Fibroblast of skin of right quadriceps (primary cell): ENCODE measurements around the gene ARHGAP8.
"Not testable (repeated sequence)": the region's sequence is repeated elsewhere in the genome, so short reads cannot be mapped to it uniquely, and the experiment has no call there.

Experiments used
- DNase-seq: peaks from one replicate; pipeline ENCODE4 v3.0.0-alpha.2; 2013

Gene ARHGAP8

DNA sequence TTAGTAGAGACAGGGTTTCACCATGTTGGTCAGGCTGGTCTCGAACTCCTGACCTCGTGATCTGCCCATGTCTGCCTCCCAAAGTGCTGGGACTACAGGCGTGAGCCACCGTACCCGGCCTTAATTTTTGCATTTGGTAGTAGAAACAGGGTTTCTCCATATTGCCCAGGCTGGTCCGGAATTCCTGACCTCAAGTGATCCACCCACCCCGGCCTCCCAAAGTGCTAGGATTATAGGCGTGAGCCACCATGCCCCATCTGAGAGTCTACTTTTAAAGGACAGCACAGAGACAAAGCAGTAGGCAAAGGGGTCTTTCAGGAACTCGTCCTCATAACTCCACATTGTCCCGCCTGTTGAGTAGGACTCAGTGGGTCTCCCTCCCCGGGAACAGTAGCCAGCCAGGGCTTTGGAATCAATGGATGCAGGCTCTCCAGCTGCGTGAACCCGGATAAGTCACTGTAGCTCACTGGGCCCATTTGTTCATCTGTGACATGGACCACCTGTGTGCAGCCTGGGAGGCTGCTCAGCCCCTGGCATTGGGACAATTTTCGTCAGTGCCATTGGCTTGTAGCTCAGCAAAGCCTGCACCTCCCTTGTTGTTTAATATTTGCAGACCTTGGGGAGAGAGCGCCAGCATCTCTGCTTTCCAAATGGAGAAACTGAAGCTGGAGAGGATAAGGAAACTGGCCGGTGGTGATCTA lies 86.1 kb downstream of the ARHGAP8 start:
- no peak for DNase-seq

DNA sequence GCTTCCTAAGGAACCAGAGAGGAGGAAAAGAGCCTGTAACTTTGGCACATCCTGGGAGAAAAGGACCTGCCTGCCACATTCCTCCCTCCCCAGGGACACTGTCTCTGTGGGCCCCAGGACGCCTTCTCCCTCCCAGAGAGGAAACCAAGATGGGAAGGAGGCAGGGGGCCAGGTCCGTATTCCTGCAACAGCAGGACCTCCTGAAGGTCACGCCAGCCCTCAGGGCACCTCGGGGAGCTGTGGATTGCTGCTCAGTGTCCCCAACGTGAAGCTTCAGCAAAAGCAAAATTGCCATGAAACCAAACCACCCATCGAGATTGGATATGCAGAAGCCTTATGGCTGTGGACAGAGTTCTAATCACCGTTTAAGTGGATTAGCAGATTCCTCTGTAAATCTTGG lies 86.7 kb downstream of the ARHGAP8 start:
- no peak for DNase-seq

DNA sequence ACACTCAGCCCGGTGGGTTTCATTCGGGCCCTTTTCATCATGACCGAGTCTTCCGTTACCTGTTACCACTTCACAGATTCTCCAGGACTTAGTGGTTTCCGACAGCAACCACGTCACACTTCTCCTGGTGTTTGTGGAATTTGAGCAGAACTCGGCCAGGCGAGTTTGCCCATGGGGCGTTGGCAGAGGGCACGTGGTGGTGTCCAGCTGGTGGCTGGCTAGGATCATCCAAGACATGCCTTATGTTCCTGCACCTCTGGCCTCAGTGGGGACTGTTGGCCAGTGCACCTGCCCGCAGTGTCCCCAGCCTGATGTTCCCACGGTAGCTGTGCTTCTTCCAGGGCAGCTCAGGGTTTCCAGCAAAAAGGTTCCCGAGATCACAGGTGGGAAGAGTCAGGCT lies 87.3 kb downstream of the ARHGAP8 start:
- DNase-seq, result no peak

DNA sequence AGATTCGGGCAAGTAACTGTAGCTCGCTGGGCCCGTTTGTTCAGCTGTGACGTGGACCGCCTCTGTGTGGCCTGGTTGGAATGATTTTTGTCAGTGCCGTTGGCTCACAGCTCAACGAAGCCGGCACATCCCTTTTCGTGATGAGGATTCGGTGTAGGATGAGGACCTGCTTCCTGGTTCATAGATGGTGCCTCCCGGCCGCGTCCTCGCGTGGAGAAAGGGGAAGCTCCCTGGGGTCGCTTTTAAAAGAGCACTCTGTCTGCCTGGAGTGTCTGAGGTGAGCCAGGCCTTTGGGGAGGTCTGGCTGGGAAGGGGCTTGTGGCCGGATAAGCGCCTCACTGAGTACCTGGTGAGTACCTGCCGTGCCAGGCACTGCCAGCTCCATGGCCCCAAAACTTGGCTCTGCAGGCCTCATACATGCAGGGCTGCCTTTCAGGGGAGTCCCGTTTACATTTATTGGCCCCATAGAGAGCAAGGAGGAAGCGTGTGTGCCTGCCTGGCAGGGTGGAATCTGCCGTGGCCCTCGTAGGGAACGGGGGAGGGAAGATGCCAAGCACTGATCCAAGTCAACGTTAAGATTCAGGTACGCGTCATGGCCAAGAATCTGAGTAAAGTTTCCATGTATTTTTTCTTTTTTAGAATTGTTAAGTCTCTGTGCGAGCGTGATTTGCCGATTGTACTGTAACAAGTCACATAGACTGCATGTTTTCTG lies 88.4 kb downstream of the ARHGAP8 start:
- DNase-seq, result no peak

DNA sequence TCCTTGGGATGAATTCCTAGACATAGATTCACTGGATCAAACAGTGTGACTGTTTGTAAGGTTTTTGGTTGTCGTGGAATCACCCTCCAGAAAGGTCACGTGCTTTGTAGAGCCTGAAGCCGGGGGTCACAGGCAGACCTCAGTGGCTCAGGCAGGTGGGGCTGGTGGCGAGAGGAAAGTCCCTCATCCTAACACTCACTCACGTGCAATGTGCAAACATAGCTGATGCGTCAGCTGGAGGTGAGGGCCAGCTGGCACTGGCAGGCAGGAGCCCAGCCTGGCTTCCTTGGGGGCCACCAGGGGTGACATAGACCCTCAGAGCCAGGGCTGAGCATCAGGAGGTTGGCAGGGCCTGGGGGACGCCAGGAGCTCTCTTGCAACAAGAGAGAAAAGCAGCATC lies 90.0 kb downstream of the ARHGAP8 start:
- DNase-seq, result no peak

DNA sequence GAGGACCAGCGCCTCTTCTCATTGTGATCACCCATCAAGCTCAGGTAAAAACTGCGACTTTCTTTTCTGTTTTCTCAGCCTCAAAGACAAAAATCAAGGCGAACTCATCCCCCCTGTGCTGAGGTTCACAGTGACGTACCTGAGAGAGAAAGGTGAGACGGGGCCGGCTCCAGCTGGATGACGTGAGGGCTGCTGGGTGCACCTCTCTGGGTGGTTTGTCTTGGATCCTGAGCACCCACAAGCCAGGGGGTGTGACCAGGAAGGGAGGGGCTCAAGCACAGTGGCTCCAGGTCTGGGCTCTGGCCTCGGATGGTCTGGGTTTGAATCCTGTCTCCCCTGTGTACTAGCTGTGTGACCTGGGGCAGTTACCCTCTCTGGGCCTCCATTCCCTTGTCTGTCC lies 92.8 kb downstream of the ARHGAP8 start:
- no peak for DNase-seq

DNA sequence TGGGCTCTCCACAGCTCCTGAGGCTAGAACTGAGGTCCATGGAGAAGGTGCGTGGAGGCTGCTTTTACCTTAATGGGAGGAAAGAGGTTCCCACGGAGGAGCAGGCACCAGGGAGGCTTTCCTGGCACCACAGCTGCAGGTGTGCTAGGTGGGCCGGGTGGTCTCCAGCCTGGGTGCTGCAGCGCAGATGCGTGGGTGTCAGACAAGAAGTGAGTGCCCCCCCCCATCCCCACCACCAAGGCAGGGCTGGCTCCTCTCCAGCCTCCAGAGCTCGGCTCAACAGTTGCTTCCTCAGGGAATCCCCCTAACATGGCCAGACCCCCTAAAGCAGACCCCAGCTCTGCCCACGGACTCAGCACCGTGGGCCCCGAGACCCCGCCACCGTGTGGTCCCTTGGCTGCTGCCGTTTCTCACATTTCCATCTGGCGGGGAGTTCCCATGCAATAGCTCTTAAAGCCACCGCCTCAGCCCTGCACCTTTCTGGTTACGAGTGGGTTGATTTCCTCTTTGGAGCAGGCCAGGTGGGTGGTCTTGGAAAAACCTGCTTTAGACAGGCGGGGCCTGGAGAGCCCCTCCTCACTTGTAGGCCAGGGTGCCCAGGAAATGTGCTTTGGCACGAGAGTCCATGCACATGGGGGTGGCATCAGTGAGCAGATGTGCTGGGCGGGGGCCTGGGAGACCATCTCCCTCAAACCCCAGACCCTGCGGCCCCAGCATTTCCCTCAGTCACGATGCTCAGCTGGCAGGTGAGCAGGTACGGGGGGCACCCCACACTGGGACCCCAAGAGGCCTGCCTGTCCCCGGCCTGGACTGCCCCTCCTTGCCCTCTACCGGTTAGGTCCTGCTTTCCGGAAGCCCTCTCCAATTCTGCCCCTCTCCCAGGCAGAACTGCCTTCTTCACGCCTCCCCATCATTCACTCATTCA lies 93.7 kb downstream of the ARHGAP8 start:
- no peak for DNase-seq

DNA sequence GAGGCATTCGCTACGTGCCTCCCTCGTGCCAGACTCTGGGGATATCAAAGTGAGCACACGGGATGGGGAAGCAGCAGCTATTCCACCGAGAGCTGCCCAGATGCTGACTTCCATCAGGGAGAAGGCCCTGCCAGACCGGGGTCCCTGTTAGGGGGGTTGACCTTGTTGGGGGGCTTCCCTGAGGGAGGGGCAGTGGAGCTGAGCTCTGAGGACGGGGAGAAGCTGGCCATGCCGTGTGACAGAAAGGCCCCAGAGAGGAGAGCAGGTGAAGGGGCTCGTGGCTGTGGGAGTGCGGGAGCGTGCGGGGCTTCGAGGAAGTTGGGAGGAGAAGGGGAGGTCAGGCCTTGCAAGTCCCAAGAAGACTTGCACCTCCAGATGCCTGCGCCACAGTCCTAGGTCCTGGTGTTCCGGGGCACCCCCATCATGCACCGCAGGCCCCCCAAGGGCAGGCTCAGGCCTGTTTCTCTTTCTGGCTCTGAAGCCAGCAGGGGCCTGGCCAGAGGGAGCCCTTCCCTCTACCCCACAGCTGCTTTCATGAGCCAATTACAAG lies 94.4 kb downstream of the ARHGAP8 start:
- DNase-seq, result no peak

DNA sequence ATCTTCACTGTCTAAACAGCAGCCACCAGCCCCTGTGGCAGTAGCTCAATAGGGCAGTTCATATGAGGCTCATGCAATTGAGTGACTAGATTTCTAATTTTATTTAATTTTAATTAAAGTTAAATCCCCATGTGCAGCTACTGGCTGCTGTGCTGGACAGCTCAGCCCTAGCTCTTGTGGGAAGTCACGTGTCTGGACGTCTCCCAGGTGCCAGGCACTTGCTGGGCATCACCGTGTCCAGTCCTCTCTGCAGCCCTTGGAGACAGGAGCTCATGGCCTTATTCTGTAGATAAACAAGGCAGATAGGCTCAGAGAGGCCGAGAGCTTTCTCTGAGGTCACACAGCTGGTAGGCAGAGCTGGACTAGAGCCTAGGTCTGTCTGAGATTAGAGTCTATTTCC lies 95.0 kb downstream of the ARHGAP8 start:
- no peak for DNase-seq

DNA sequence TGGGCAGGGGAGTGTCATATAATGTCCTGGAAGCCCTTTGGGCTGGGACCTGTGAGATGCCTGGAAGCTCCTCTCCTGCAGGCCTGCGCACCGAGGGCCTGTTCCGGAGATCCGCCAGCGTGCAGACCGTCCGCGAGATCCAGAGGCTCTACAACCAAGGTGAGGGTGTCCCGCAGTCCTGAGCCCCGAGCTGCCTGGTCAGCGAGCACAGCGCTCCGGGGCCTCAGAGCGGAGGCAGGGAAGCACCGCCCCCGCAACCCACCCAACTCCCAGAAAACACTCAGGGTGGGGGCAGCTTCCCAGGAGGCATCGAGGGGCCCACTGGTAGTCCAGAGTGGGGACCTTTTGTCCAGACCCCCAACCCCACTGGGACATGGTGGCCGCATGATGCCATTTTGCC lies 95.5 kb downstream of the ARHGAP8 start:
- DNase-seq, result no peak

DNA sequence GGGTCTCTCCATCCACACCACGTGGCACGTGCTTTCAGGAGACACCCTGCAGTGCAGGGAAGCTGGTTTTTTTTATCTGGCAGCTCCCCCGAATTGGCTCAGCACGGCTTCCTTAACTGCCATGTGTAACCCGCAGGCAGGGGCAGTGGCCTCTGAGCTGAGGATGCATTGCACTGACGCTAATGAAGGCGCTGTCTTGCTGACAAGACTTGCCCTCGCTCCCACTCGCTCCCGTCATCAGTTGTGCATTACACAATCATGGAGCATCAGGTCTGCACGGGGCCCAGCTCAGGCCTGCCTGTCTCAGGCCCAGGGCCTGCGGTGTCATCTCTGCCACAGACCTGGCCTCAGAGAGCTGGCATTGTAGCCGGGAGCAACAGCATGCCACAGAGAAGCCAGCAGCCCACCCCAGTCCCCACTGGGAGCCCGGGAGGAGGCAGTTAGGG lies 95.9 kb downstream of the ARHGAP8 start:
- no peak for DNase-seq

DNA sequence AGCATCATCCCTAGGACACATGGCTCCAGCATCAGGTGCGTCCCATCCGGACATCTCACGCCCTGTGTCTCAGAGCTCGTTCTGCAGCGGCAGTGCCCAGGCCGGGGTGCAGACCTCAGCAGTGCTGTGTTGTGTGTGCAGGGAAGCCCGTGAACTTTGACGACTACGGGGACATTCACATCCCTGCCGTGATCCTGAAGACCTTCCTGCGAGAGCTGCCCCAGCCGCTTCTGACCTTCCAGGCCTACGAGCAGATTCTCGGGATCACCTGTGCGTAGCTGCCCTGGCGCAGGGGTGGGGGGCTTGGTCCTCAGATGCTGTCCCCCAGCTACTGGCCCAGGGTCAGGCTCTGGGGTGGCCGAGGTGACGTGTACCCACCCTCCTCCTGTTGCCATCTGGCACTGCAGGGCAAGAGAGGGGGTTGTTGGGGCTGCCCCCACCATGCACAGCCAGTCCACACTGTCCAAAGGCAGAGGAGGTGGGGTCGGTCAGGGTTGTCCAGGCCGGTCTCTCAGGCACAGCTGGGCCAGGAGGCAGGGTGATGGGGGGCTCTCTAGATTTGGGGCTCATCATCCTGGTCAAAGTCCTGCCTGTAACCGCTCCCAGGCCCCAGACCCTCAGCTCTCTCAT lies 96.5 kb downstream of the ARHGAP8 start:
- DNase-seq, result no peak

DNA sequence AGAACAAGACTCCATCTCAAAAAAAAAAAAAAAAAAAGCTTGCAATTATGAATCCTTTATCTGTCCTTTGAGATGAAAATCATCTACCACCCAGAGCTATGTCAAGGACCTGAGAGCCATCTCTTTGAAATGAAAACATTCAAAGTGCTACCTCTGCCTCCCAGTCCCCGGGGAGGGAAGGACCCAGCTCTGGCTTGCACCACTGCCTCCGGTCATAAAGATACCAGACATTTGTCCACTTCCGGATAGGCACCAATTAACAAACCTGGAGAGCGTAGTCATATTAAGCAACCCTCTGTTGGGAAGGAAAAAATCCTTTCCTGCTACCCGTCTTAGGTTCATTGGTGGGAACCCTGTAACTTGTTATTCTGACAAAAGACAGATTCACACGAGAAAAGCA lies 98.6 kb downstream of the ARHGAP8 start:
- no peak for DNase-seq

DNA sequence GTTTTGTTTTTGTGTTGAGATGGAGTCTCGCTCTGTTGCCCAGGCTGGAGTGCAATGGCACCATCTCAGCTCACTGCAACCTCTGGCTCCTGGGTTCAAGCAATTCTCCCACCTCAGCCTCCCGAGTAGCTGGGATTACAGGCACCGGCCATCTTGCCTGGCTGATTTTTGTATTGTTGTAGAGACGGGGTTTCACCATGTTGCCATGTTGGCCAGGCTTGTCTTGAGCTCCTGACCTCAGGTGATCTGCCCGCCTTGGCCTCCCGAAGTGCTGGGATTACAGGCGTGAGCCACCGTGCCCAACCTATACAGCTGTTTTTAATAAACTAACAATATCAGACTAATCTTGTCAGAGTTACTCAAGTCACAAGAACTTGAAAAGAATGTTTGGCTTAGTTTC lies 102.3 kb downstream of the ARHGAP8 start:
- not testable (repeated sequence) for DNase-seq

DNA sequence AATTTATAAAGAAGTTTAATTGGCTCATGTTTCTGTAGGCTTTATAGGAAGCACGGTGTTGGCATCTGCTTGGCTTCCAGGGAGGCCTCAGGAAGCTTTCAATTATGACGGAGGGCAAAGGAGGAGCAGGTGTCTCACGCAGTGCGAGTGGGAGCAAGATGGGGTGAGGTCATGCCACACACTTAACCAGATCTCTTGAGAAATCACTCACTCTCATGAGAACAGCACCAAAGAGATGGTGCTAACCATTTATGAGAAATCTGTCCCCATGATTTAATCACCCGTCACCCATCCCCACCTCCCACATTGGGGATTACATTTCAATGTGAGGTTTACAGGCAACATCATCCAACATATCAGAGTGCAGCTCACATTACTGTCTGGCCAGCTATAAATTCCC lies 103.5 kb downstream of the ARHGAP8 start:
- no peak for DNase-seq

DNA sequence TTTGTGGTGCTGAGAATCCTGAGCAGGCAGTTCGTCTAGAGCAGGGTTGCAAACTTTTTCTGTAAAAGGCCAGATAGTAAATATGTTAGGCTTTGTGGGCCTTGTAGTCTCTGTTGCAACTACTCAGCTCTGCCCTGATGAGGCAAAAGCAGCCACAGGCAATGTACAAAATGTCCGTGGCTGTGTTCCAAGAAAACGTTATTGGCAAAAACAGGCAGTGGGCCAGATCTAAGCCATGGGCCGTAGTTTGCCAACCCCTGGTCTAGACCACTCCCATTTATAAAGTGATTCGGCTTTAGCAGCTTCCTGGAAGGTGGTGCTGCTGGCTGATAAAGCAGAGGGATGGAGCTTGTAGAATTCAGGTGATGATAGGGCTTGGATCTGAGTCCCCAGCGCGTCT lies 106.4 kb downstream of the ARHGAP8 start:
- DNase-seq, result not testable (repeated sequence)

DNA sequence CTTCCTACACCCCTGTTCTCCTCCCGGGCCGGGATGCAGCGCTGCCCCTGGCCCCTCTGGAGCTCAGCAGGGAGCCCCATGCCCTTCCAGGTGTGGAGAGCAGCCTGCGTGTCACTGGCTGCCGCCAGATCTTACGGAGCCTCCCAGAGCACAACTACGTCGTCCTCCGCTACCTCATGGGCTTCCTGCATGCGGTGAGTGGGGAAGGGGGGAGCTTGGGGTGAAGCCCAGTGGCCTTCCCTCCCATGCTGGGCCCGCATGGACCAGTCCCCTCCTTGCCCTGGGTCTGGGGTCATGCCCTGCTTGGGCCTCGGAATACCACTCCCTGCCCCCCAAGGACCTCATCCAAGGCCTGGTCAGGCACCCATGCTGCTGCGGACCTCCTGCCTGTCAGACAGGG lies 107.3 kb downstream of the ARHGAP8 start:
- DNase-seq, result no peak

DNA sequence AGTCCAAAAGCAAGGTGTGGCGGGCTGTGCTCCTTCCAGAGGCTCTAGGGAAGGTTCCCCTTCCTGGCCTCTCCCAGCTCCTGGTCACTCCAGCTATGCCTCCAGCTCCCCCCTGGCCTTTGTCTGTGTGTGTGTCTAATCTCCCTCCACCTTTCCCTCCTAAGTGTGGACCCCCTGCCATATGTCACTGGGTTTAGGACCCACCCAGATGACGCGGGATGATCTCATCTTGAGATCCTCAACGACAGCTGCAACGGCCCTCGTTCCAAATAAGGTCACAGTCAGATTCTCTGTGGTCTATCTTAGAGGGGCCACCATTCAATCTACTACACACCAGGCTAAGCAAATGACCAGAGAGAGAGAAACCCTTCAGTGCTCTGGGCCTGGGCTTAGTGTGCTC lies 107.9 kb downstream of the ARHGAP8 start:
- no peak for DNase-seq

DNA sequence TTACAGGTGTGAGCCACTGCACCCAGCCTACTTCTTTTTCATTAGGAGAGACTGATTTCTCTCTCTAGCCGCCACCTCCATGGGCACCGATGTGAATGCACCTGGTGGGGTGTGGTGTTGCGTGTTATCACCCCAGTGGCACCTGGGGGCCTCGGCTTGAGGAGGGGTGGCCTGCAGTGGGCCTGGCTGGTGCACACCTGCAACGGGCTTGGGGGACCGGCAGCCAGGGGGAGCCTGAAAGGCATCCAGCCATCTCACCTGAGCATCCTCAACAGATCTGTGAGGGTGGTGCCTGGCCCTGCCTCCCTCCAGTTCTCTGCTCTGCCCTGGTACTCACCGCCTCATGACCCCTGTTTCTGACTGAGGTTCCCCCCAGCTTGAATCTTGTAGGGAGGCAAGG lies 108.9 kb downstream of the ARHGAP8 start:
- no peak for DNase-seq

DNA sequence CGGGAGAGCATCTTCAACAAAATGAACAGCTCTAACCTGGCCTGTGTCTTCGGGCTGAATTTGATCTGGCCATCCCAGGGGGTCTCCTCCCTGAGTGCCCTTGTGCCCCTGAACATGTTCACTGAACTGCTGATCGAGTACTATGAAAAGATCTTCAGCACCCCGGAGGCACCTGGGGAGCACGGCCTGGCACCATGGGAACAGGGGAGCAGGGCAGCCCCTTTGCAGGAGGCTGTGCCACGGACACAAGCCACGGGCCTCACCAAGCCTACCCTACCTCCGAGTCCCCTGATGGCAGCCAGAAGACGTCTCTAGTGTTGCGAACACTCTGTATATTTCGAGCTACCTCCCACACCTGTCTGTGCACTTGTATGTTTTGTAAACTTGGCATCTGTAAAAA lies 109.9 kb downstream of the ARHGAP8 start:
- no peak for DNase-seq

DNA sequence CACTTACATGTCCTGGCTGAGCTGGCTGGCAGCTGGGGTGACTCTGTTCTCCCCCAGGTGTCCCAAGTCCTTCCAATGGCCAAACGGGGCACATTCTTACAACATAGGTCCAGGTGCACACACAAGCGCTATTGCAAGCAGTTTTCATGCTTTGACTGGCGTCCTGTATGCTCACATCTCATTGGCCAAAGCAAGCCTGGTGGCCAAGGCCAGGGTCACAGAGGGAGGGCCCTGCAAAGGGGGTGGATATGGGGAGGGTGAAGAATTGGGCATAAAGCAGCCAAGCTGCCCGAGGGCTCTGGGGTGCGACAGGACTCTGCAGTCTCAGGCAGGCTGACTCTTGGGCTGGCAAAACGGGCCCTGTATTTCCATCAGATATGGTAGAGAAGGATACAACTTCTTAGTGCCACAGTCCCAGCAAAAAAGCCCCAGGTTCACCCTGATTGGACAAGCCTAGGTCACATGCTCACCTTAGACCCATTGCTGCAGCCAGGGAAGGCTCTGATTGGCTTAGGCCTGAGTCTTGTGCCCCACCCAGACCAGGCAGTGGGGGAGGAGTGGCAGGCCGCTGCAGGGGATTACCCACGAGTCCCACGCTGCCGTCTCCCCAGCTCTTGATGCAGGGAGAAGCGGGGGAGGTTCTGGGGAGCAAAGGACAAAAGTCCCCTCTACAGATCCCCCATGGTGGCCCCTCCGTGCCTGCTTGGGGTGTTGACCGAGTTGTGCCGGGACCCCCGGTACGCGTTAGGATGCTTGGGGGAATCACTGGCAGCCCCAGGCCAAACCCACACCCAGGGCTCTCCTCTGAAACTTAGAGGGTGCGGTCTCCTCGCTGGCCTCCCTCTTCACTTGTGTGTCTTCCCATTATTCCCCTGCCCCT lies 110.8 kb downstream of the ARHGAP8 start:
- DNase-seq, result no peak
